H1 (cell line): ENCODE data around the gene GPC3. TPM values are rescaled to one million over a fixed set of nuclear protein-coding genes. Genes with fewer than 3 reads are reported as not detected.

Source experiments
- BRCA1 ChIP-seq: IDR thresholded peaks from 2 replicates; pipeline ENCODE4 v1.6.1; 2012; ENCODE audit warnings: low read depth, low read length, improper control_type of control experiment
- CBX5 ChIP-seq: fragments of 300-800, 300-1000 bp; sonication (generic); IDR thresholded peaks from 2 replicates; pipeline ENCODE4 v1.7.1; 2016; ENCODE audit warnings: antibody characterized with exemption, low read length, low read depth
- CBX8 ChIP-seq: fragments of 300-800, 300-1000 bp; sonication (generic); IDR thresholded peaks from 2 replicates; pipeline ENCODE4 v1.7.1; 2016; ENCODE audit warnings: low read depth, low read length, borderline replicate concordance
- FOSL1 ChIP-seq: IDR thresholded peaks from 2 replicates; pipeline ENCODE4 v1.6.1; 2011; ENCODE audit warnings: mild to moderate bottlenecking, low read depth, low read length, moderate library complexity; ENCODE audit not compliant: insufficient read depth
- HDAC6 ChIP-seq: IDR thresholded peaks from one replicate; pipeline ENCODE4 v1.7.1; 2012; ENCODE audit warnings: low read depth, mild to moderate bottlenecking, inconsistent platforms, low read length, moderate library complexity
- JUND ChIP-seq: IDR thresholded peaks from 2 replicates; pipeline ENCODE4 v1.6.1; 2011; ENCODE audit warnings: mild to moderate bottlenecking, improper control_type of control experiment, low read length
- KDM4A ChIP-seq: IDR thresholded peaks from one replicate; pipeline ENCODE4 v1.7.1; 2012; ENCODE audit warnings: low read depth, mild to moderate bottlenecking, moderate library complexity, low read length, inconsistent platforms; ENCODE audit not compliant: severe bottlenecking
- PHF8 ChIP-seq: fragments of 200-600 bp; sonication (generic); conservative IDR thresholded peaks from 2 replicates; pipeline ENCODE4 v1.7.1; 2012; ENCODE audit warnings: low read depth, mild to moderate bottlenecking, inconsistent platforms, low read length, moderate library complexity
- POLR2A ChIP-seq, 2 experiments: IDR thresholded peaks; 1 replicate in 1 of 2; 2 replicates in 1 of 2; pipeline ENCODE4 v1.6.1; 2011; ENCODE audit warnings: low read depth in 2 of 2, low read length in 2 of 2, mild to moderate bottlenecking in 2 of 2; ENCODE audit errors: control extremely low read depth in 1 of 2
- RAD21 ChIP-seq, 2 experiments: IDR thresholded peaks in 1 of 2; conservative IDR thresholded peaks in 1 of 2; 2 replicates each; pipeline ENCODE4 v1.6.1; 2011; ENCODE audit warnings: low read depth in 2 of 2, low read length in 2 of 2, improper control_type of control experiment in 1 of 2, inconsistent platforms in 1 of 2, mild to moderate bottlenecking in 1 of 2, moderate library complexity in 1 of 2
- SIN3A ChIP-seq, 2 experiments: IDR thresholded peaks in 1 of 2; conservative IDR thresholded peaks in 1 of 2; 2 replicates each; pipeline ENCODE4 v1.6.1; 2011 to 2012; ENCODE audit warnings: low read length in 2 of 2, improper control_type of control experiment in 1 of 2, low read depth in 1 of 2, mild to moderate bottlenecking in 1 of 2
- SIX5 ChIP-seq: IDR thresholded peaks from 2 replicates; pipeline ENCODE4 v1.6.1; 2011; ENCODE audit warnings: mild to moderate bottlenecking, low read depth, low read length
- SP4 ChIP-seq: IDR thresholded peaks from 2 replicates; pipeline ENCODE4 v1.6.1; 2012; ENCODE audit warnings: low read length, inconsistent platforms
- TAF1 ChIP-seq: IDR thresholded peaks from 2 replicates; pipeline ENCODE4 v1.6.1; 2011; ENCODE audit warnings: mild to moderate bottlenecking, low read depth, low read length
- TBP ChIP-seq: IDR thresholded peaks from 2 replicates; pipeline ENCODE4 v1.6.1; 2011; ENCODE audit warnings: low read depth, low read length, improper control_type of control experiment
- ZNF274 ChIP-seq: IDR thresholded peaks from 2 replicates; pipeline ENCODE4 v1.7.0; 2012; ENCODE audit warnings: low read length, borderline replicate concordance; ENCODE audit errors: extremely low read depth
- polyA plus RNA-seq, 7 experiments: library from polyadenylated mRNA; depleted of rRNA in 3 of 7; stranded (reverse) in 5 of 7; unstranded in 2 of 7; fragments of >200 nt in 5 of 7; fragments of 200-250 nt in 2 of 7; gene quantifications; 1 replicate in 5 of 7; 2 replicates in 1 of 7; 4 replicates in 1 of 7; pipeline versions ENCODE4 v1.2.1 to v1.2.3, GENCODE V29; 2011 to 2013; ENCODE audit warnings: missing spikeins in 2 of 7, mixed read lengths in 2 of 7
- total RNA-seq: library from RNA; stranded (reverse); fragmentation: NEBNext Ultra II Directional; extraction: Animal tissue kit (Norgen Biotek cat#: 25700); gene quantifications from 2 replicates; pipeline ENCODE4 v1.2.1, GENCODE V29; 2021
- TF ChIP-seq, protein P1 (sequence below): IDR thresholded peaks from 2 replicates; pipeline ENCODE4 v1.6.1; 2012; ENCODE audit warnings: inconsistent platforms
- TF ChIP-seq, protein P2 (sequence below): IDR thresholded peaks from 2 replicates; pipeline ENCODE4 v1.6.1; 2012; ENCODE audit warnings: inconsistent platforms

The GPC3 gene
- total and polyA plus RNA-seq, 2 of the 8 experiments (the other 6 are each of a cell fraction or from before 2014, with no cell fraction given), result 64.8 to 71.9 TPM

DNA sequence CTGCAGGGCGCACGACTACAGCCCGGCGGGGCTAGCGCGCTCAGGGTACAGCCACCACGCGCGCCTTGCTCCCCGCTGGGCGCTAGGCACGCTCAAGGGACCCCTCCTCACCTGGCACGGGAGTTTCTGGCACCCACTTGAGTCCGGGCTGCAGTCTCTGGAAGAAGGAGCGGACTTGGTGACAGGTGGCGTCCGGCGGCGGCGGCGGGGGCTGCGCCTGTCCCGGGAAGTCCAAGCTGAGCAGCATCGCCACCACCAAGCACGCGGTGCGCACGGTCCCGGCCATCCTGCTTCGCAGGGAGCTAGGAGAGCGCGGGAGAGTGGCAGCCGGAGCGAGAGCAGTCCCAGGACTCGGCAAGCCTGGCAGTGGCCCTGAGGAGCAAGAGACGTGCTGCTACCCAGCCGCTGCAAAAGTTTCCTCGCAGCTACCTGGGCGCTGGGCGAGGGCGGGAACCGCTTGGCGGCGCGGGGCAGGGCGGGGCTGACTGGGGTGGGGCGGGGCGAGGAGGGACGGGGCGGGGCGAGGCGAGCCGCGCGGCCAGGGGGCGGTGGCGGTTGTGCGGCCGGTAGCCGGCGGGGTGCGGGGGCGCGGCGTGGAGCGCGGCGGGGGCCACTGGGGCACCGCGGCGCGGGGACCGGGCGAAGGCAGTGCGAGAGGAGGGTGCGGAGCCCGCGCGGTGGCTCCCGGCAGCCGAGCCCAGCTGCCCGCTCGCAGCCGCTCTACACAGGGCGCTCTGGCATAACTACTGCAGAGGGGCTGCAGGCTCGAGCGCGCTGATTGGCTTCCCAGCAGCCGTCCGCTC, at the start of gene GPC3 (continued):
- TF ChIP-seq PHF8, result peak; percentile 46; the same call in 1 of the 2 replicates
- TF ChIP-seq JUND, result no peak
- no peak for TF ChIP-seq CBX8
- TF ChIP-seq, protein P1, sequence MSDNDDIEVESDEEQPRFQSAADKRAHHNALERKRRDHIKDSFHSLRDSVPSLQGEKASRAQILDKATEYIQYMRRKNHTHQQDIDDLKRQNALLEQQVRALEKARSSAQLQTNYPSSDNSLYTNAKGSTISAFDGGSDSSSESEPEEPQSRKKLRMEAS, result peak; percentile 96
- no peak for TF ChIP-seq CBX5
- no peak for TF ChIP-seq BRCA1
- no peak for TF ChIP-seq RAD21 (IDR thresholded peaks at IDR 0.05 in 1 of 2, conservative IDR thresholded peaks at IDR 0.05 in 1 of 2; ENCODE audit: low read depth in 2 of 2, low read length in 2 of 2)
- TF ChIP-seq ZNF274, result no peak
- TF ChIP-seq, protein P2, sequence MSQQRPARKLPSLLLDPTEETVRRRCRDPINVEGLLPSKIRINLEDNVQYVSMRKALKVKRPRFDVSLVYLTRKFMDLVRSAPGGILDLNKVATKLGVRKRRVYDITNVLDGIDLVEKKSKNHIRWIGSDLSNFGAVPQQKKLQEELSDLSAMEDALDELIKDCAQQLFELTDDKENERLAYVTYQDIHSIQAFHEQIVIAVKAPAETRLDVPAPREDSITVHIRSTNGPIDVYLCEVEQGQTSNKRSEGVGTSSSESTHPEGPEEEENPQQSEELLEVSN, result peak; percentile 97
- 0 out of 2 replicates have a peak, but pooled peaks have one; percentile 26 for TF ChIP-seq TAF1
- TF ChIP-seq KDM4A, result peak; percentile 69
- TF ChIP-seq SIN3A (conservative IDR thresholded peaks at IDR 0.05 in 1 of 2, IDR thresholded peaks at IDR 0.05 in 1 of 2; ENCODE audit: low read depth in 1 of 2, low read length in 2 of 2), result no peak
- no peak for TF ChIP-seq SIX5
- peak in 1 of 2 experiments; percentile 58; a peak in 1 of 3 replicates for TF ChIP-seq POLR2A (IDR thresholded peaks at IDR 0.05; ENCODE audit: control extremely low read depth in 1 of 2, low read depth in 2 of 2, low read length in 2 of 2)
- TF ChIP-seq TBP, result no peak
- no peak for TF ChIP-seq SP4
- TF ChIP-seq HDAC6, result no peak
- TF ChIP-seq FOSL1, result no peak
- TF ChIP-seq, all 59 proteins: peak for 7
